Measurements from ENCODE around the gene GPATCH1.

- TF ChIP-seq CTCF (IDR thresholded peaks at IDR 0.05; ENCODE audit: insufficient read depth, low read length, poor library complexity, severe bottlenecking) (no peak), EZH2phosphoT487 (conservative IDR thresholded peaks at IDR 0.05; ENCODE audit: low read length) (no peak)
Observed at GRCh38 chr19:33071887-33072286, 9.1 kb upstream of the GPATCH1 start.
